Activated CD4-positive, CD25-positive, alpha-beta regulatory T cell (primary cell): ENCODE data around the gene QRFP.

Experiments used
- DNase-seq, 4 experiments: peaks; one replicate each; lab custom pipeline; 2025; lab: John Stamatoyannopoulos, UW

Gene QRFP

DNA sequence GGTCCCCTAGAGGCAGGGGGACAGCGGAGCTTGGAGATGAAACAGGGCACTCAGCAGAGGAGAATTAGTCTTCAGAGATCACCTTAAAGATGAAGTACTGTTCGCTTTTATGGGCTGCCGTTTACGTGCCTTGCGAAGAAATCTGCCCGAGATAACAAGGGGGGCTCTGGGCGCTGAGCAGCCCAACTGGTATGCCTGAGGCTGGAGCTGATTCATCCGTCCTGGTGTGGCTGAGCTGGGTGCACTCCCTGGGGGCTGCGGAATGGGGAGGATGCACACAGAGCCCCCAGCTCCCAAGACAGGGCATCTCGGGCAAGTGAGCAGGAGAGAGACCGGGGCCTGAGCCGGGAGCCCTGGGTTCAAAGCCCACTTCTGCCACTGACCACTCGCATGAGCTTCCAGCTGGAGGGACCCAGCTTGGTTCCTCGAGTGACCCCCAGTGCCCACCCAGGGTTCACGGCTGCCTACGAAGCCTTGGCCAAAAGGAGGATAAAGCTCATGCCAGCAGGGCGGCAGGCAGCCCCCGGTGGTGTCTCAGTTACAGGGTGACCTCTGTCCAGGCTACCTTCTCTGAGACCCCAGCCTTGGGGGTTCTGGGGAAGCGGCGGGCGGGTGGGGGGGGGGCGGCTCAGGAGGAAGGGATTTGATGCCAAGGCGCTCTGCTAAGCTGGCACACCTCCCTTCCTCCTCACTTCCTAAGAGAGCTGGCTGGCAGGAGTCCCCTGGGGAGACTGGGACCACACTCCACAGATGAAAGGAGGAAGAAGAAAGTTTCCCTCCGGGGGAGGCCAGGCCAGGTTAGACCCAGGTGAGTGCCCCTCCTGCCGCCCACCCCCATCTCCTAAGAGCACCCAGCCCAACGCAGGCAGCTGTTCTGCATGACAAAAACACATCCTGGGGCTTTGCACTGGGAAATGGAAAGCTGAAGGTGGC, 36.8 kb upstream of the QRFP start:
- DNase-seq = no peak

- DNase-seq = no peak
Observed at GRCh38 chr9:130932255-130933079, 35.9 kb upstream of the QRFP start.

DNA sequence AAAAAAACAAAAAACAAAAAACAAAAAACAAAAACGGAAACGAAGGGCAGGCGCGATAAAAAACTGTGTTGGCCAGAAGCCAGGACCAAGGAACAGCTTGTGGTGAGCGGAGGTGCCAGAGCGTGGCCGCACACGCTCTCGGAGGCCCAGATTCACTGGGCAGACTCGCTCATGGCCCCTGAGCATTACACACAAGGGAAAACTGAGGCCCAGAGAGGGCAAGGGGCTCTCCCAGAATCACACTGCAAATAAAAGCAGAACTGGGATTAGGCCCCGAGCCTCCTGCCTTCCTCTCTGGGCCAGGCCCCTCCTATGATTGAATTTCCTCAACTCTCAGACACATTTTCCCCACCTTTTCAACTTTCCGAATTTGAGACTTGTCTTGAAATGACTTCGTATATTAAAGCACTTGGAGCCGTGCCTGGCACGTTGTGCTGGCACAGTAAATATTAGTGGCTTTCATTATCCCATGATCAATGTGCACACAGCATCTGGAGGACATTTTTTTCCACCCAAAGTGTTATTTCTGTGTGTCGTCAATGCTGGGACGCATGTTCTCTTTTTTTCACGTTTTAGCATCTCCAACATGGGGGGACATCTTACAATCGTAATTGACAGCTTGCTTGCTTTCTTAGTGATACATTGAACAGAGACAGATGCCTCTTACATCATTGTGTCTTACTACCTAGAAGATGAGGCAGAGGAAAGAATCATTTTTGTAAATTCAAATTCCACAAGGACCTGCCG, 35.1 kb upstream of the QRFP start:
- DNase-seq = no peak

- no peak for DNase-seq
Observed at GRCh38 chr9:130930804-130931349, 34.3 kb upstream of the QRFP start.

- DNase-seq = no peak
Observed at GRCh38 chr9:130930132-130930803, 33.7 kb upstream of the QRFP start.

DNA sequence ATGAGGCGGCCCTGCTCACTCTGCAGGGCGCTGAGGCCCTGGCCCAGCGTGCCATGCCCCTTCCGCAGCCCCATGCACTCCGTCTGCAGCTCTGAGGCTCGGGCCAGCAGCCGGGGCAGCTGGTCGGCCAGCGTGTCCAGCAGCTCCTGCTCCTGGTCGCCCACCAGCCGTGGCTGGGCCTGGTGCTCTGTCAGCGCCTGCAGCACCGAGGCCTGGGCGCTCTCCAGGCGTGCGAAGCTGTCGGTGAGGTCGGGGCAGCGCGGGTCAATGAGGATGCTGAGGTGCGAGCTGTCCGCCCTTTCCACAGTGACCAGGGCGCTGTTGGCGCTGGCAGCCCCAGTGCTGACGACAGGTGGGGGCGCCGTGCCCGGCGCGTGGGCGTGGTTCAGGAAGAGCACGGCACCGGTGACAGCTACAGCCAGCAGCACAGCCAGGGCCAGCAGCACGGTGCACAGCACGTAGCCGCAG, 33.0 kb upstream of the QRFP start:
- DNase-seq = no peak

DNA sequence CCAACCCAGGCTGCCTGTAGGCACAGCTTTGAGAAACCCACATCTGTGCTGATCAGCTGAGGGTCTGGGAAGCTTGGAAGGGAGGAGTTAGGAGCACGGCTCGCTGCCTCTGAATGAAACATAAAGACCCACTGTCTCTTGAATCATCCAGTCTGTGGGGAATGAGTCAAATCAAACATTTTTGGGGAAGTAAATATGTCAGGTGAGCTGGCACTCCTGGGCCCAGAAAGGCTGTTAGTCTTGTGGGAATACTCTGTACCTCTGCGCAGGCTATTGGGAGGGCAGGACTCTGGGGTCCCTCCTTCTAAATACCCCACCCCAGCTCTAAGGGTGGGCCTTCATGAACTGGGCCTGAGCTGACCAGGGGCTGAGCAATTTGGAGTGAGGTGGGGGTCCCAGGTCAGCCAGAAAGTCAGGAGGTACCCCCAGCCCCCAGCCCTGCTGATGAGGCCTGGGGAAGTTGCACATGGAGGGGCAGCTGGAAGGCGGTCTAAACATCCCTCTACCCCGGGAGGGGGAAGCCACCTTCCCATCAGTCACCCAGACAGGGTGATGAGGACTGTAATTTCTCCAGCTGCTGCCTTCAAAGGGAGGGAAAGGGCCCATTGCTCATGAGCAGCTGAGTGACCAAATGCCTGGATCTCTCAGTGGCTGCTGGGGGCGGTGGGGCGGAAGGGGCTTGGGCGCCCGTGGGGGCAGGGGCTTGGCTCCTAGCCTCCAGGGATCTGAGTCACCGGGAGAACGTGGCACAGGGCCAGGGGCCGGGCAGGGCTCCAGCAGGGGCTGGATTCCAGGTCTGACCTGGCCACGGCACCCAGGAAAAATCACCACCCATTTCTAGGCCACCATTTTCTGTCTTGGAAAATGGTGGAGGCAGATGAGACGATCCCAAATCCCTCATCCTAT, 31.6 kb upstream of the QRFP start:
- no peak for DNase-seq

- DNase-seq = no peak
Observed at GRCh38 chr9:130927338-130927737, 30.7 kb upstream of the QRFP start.

- no peak for DNase-seq
Observed at GRCh38 chr9:130925050-130925678, 28.6 kb upstream of the QRFP start.

DNA sequence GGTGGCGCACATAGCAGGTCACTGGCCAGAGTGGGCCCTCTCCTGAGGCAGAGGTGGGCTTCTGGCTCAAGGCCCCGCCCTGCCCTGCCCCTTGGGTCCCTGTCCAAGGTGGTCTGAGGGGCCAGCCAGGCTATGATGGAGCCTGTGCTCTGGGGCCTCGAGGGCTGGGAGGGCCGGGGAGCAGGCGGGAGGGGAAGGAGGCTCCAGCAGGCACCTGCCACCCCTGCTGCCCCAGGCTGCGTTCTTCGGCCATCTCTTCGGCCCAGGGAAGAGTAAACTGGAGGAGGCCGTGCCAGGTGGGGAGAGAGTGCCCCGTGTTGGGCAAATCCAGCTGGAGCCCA, 27.8 kb upstream of the QRFP start:
- DNase-seq = no peak

GRCh38 chr9:130923611-130924447, 27.2 kb upstream of the QRFP start:
- DNase-seq = no peak

DNA sequence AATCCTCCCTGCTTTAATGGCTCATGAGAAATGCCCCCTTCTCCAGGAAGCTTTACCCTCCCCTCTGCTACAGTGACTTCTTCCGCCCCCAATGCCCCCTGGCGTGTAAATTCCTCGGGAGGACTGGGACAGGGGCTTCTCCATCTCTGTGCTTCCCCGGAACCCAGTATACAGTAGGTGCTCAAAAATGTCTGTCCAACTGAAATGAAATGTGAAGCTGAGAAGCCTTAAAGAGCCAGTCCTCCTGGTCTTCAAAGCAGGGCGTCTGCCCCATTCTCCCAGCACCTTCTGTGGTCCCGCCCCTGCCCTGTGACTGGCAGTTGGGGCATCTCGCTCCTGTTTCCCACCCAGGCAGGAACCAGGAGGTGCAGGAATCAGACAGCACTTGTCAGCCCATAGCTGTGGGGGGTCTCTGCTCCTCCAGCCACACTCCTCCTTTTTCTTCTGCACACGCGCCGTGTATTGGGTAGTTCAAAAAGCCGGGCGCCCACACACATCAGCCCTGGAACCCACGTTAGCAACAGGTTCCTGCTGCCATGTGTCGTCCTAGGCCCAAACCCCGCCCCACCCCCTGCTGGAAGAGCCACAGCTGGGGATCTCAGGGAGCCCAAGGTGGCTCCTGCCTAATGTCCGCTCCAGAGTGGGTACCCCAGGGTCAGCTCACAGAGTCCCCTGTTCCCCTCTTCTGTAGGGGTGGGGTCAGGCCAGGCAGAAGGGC, 26.4 kb upstream of the QRFP start:
- DNase-seq = no peak

GRCh38 chr9:130921989-130922892, 25.6 kb upstream of the QRFP start:
- no peak for DNase-seq

DNA sequence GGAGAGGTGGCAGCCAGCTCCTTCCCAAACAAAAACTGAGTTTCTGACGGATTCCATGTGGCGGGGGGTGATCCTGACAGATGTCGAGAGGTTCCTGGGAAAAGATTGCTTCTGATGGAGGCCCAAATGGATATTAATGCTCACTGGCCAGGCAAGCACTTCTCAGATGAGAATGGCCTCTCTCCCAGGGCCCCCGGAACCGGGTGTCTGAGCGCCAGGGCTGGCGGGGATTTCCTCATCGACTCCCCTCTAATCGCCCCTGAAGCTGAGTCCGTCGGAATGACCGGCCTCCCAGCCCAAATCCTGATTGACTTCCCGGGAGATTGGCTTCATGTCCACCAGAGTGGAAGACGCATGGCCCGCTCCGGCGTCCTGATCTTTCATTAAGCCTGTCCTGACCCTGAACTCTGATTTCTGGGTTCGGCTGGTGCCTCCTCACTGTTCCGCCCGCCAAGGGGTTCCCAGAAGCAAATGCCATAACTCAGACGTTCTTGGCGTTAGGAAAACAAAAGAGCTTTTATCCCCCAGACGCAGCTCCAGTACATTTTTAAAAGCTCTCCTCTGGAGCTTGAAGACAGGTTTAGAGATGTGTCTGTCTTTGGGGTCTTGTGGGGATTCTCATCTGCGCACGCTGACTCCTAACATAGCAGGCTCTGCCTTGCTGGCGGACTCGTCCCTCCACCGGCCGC, 24.8 kb upstream of the QRFP start:
- no peak for DNase-seq

- DNase-seq = no peak
Observed at GRCh38 chr9:130920762-130921299, 24.2 kb upstream of the QRFP start.

- no peak for DNase-seq
Observed at GRCh38 chr9:130920233-130920632, 23.6 kb upstream of the QRFP start.
